Sigmoid colon (tissue), 7 donors: Measurements from ENCODE around the gene NOS1AP. TPM values are rescaled to one million over a fixed set of nuclear protein-coding genes. Genes with fewer than 3 reads are reported as not detected.

Experiments
- DNase-seq: peaks from one replicate; pipeline ENCODE4 v3.0.0-alpha.2; 2019
- H3K27ac ChIP-seq, 4 donors: fragments of 200-600 bp; sonication (generic); one replicate each; pipeline ENCODE4 v1.5.1; 2016 to 2019; ENCODE audit warnings: mild to moderate bottlenecking in 1 of 4
- H3K27me3 ChIP-seq, 3 donors: fragments of 200-600 bp; sonication (generic); one replicate each; pipeline ENCODE4 v1.5.1; 2019; ENCODE audit warnings: mild to moderate bottlenecking in 1 of 3
- H3K36me3 ChIP-seq, 4 donors: fragments of 200-600 bp; sonication (generic); one replicate each; pipeline ENCODE4 v1.5.1; 2016 to 2019
- H3K4me1 ChIP-seq, 4 donors: fragments of 200-600 bp; sonication (generic); one replicate each; pipeline ENCODE4 v1.5.1; 2017 to 2019
- H3K4me3 ChIP-seq, 4 donors: fragments of 200-600 bp; sonication (generic); one replicate each; pipeline ENCODE4 v1.5.1; 2017 to 2019; ENCODE audit warnings: mild to moderate bottlenecking in 2 of 4, moderate library complexity in 1 of 4
- H3K9me3 ChIP-seq, 4 donors: fragments of 200-600 bp in 3 of 4; sonication (generic) in 3 of 4; one replicate each; pipeline versions ENCODE4 v1.5.1 to v1.6.1; 2013 to 2019
- EP300 ChIP-seq, 4 donors: sonication (generic); formaldehyde crosslinking; IDR thresholded peaks; one replicate each; pipeline ENCODE4 v1.6.1; 2017; ENCODE audit warnings: antibody characterized with exemption in 4 of 4
- POLR2A ChIP-seq, 2 donors: fragments of 450-650 bp; IDR thresholded peaks; one replicate each; pipeline ENCODE4 v1.6.1; 2016; ENCODE audit warnings: antibody characterized with exemption in 2 of 2, mild to moderate bottlenecking in 2 of 2, moderate library complexity in 2 of 2
- POLR2AphosphoS5 ChIP-seq, 4 donors: sonication (generic); formaldehyde crosslinking; IDR thresholded peaks; one replicate each; pipeline ENCODE4 v1.6.1; 2017; ENCODE audit warnings: antibody characterized with exemption in 4 of 4
- WGBS, 2 donors: extraction: QIAGEN DNeasy Blood & Tissue Kit; methylation state at CpG; one replicate each; pipeline ENCODE4 v1.1.7; 2013; 5-methylcytosine and 5-hydroxymethylcytosine counted together
- intact Hi-C: fragments of 100-400 bp; cut with DNase I; formaldehyde crosslinking; loops from one replicate; pipeline ENCODE4 v1.15.1; 2023
- polyA plus RNA-seq, 3 donors: library from polyadenylated mRNA; stranded (reverse); fragments of 200-250 nt; gene quantifications; one replicate each; pipeline ENCODE4 v1.2.3, GENCODE V29; 2013
- total RNA-seq, 4 donors: library from RNA; depleted of rRNA; stranded (reverse); fragments of >200 nt; gene quantifications; one replicate each; pipeline ENCODE4 v1.1.0, GENCODE V29; 2016
- TF ChIP-seq, protein P1 (sequence below), 4 experiments: fragments of 450-650 bp in 3 of 4; fragments of 200-600 bp in 1 of 4; IDR thresholded peaks; one replicate each; pipeline ENCODE4 v1.5.1; 2016 to 2019; ENCODE audit warnings: antibody characterized with exemption in 4 of 4, mild to moderate bottlenecking in 3 of 4, moderate library complexity in 2 of 4
- donor health status: healthy with polysubstance abuse.
- donor health status: Bipolar disorder and iron deficiency.
- donor health status: healthy.

NOS1AP gene
- total and polyA plus RNA-seq, 7 donors = 1.2 to 11.9 (median 4.6) TPM

DNA sequence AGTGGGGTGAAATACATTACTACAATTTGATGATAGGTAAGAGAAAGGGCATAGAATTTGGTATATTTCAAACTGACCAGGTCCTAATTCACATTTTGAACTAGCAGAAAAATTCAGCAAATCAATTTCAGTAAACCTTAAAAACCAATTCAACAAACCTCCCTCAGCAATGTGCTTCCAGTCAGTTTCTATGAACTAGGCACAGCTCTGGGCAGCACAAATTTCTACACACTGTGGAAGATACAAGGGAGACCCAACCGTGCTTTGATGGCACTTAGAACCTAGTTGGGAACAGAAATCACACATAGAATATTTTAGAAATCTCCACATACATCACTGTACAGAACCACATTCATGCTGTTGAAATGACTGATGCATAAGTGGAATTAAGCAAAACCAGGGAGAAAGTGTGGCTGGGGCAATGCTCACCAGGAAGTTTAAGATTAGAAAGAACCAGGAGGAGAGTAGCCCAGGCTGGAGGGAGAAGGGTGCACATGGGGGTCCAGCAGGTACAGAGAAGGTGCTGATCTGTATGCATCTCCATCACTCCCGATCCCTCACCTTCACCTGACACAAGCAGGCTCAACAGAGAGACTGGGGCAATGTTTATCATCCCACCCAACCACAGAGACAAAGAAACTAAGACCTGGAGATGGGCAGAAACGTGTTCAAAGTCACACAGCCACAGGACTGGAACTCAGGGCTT is 326.9 kb downstream of the NOS1AP start:
- Histone ChIP-seq H3K4me1 (peaks cover 0 to 3% (median 0%) of the 10 kb centered on the region in 4 donors), H3K27ac (no peak overlapping the region), H3K36me3 (no peaks in the 10 kb centered on the region), H3K27me3 (peaks cover 0 to 13% (median 0%) of the 10 kb centered on the region in 3 donors), H3K4me3 (no peak overlapping the region), H3K9me3 (no peaks in the 10 kb centered on the region)
- intact Hi-C loops = no loop called here
- DNase-seq = no peak
- 83 to 84% methylated on average over 3 of the region's 3 CpGs for WGBS, 2 donors
- no peak for TF ChIP-seq POLR2AphosphoS5 (IDR thresholded peaks at IDR 0.05)
- TF ChIP-seq, protein P1, sequence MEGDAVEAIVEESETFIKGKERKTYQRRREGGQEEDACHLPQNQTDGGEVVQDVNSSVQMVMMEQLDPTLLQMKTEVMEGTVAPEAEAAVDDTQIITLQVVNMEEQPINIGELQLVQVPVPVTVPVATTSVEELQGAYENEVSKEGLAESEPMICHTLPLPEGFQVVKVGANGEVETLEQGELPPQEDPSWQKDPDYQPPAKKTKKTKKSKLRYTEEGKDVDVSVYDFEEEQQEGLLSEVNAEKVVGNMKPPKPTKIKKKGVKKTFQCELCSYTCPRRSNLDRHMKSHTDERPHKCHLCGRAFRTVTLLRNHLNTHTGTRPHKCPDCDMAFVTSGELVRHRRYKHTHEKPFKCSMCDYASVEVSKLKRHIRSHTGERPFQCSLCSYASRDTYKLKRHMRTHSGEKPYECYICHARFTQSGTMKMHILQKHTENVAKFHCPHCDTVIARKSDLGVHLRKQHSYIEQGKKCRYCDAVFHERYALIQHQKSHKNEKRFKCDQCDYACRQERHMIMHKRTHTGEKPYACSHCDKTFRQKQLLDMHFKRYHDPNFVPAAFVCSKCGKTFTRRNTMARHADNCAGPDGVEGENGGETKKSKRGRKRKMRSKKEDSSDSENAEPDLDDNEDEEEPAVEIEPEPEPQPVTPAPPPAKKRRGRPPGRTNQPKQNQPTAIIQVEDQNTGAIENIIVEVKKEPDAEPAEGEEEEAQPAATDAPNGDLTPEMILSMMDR (IDR thresholded peaks at IDR 0.05) = no peak
- TF ChIP-seq EP300 (IDR thresholded peaks at IDR 0.05) = no peak
- TF ChIP-seq POLR2A (IDR thresholded peaks at IDR 0.05) = no peak

DNA sequence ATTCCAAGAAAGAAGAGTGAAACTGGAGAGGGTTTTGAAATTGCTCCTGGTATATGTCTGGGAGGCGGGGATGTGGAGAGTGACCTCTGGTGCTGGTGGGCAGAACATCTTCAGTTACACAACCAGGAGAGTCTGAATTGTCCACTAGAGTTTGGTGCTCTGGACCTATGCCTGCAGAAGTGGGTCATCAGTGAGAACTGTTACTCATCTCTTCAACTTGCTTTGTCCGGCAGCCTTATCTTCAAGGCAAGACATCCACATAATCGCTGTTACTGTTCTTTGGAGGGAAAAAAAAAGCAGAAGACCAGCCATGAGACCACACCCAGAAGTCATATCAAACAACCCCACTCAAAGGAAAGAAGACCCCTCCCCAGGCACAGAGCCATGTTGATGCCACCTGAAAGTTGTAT is 327.6 kb downstream of the NOS1AP start:
- Histone ChIP-seq H3K4me3 (no peak overlapping the region), H3K9me3 (no peaks in the 10 kb centered on the region), H3K27ac (no peak overlapping the region), H3K27me3 (peaks cover 0 to 13% (median 0%) of the 10 kb centered on the region in 3 donors), H3K36me3 (no peaks in the 10 kb centered on the region), H3K4me1 (no peaks in the 10 kb centered on the region)
- no peak for DNase-seq
- TF ChIP-seq POLR2AphosphoS5 (IDR thresholded peaks at IDR 0.05) = no peak
- TF ChIP-seq EP300 (IDR thresholded peaks at IDR 0.05) = no peak
- TF ChIP-seq, protein P1 (IDR thresholded peaks at IDR 0.05) = no peak
- no peak for TF ChIP-seq POLR2A (IDR thresholded peaks at IDR 0.05)
- 87 to 88% methylated on average over 3 of the region's 3 CpGs for WGBS, 2 donors
- intact Hi-C loops = no loop called here

DNA sequence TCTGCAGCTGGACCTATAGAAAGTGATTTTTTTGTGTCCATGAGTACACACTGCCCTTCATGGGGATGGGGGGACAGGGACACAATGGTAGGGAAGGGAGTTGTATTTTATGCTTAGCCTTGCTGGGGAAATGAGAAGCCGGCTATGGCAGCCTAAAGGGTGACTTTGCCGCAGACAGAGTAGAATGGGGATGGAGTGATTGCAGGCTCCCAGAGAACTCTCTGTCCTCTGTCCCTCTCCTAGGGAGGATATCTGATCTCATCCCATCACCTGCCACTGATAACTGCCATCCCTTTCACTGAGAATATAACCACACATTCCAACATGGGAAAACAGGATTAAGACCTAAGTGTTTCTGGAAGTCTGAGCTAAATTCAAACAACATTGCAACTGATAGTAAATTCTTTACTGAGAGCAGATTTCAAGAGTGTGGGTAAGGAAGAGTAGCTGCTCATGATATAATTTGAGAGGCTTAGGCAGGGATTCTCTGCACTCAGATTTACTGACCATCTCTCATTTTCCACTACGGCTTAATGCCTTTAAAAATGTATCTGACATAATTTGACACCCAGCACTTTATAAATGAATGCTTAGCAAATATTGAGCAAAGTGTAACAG is 328.6 kb downstream of the NOS1AP start:
- H3K36me3 ChIP-seq = no peaks in the 10 kb centered on the region
- intact Hi-C loops = no loop called here
- H3K4me1 ChIP-seq = no peaks in the 10 kb centered on the region
- 75 to 78% methylated on average over 3 of the region's 3 CpGs for WGBS, 2 donors
- no peak for DNase-seq
- H3K27me3 ChIP-seq = peaks cover 0 to 13% (median 0%) of the 10 kb centered on the region in 3 donors
- no peak for TF ChIP-seq POLR2AphosphoS5 (IDR thresholded peaks at IDR 0.05)
- TF ChIP-seq POLR2A (IDR thresholded peaks at IDR 0.05) = no peak
- TF ChIP-seq, protein P1 (IDR thresholded peaks at IDR 0.05) = no peak
- TF ChIP-seq EP300 (IDR thresholded peaks at IDR 0.05) = no peak
- H3K9me3 ChIP-seq = no peaks in the 10 kb centered on the region
- H3K4me3 ChIP-seq = no peak overlapping the region
- no peak overlapping the region for H3K27ac ChIP-seq

DNA sequence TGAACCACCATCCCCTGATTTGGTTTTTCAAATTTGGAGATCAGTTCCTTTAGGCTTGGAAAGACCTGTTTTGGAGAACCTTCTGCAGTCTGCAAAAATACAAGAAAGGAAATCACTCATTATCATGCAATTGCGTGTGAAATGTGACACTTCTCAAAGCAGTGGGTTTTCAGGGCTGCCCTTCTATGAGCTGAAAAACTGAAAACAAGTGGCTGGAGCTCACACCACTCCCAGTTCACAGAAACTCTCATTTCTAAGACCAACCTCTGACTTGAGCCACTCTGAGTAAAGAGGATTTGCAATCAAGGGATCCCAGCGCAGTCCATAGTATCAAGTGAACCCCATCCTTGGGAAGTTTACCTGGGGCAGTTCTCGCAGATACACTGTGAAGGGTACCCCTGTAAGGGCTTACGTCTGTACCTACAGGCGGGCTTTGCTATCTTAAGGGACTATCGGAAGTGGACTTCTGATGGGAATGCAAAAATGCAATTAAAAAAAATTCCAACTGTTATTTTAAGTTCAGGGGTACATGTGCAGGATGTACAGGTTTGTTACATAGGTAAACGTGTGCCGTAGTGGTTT is 329.6 kb downstream of the NOS1AP start:
- intact Hi-C loops = no loop called here
- no peaks in the 10 kb centered on the region for H3K36me3 ChIP-seq
- no peak for DNase-seq
- H3K4me1 ChIP-seq = no peaks in the 10 kb centered on the region
- no peaks in the 10 kb centered on the region for H3K9me3 ChIP-seq
- no peak overlapping the region for H3K4me3 ChIP-seq
- WGBS, 2 donors = 87 to 92% methylated on average over 8 of the region's 8 CpGs
- H3K27ac ChIP-seq = no peak overlapping the region
- peaks cover 0 to 13% (median 0%) of the 10 kb centered on the region in 3 donors for H3K27me3 ChIP-seq
- TF ChIP-seq POLR2A (IDR thresholded peaks at IDR 0.05) (no peak), POLR2AphosphoS5 (IDR thresholded peaks at IDR 0.05) (no peak), EP300 (IDR thresholded peaks at IDR 0.05) (no peak)
- TF ChIP-seq, protein P1 (IDR thresholded peaks at IDR 0.05) = no peak
